Epithelial cell of esophagus (primary cell): ENCODE results near the gene KRTAP22-1.

Experiments used
- DNase-seq: peaks from one replicate; pipeline ENCODE4 v3.0.0; 2010; ENCODE audit warnings: low read depth
- H3K4me3 ChIP-seq: 2 replicates; pipeline ENCODE4 v1.5.1; 2011; ENCODE audit warnings: mild to moderate bottlenecking, low read length, control low read depth
- CTCF ChIP-seq: IDR thresholded peaks from 2 replicates; pipeline ENCODE4 v1.5.1; 2011; ENCODE audit warnings: low read depth, mild to moderate bottlenecking, low read length, control low read depth, inconsistent platforms; ENCODE audit not compliant: insufficient read depth; ENCODE audit errors: missing control alignments

The KRTAP22-1 gene

GRCh38 chr21:30598802-30599201 lies 2.1 kb upstream of the KRTAP22-1 start, which contains the start of gene KRTAP6-2:
Gene KRTAP6-2 (minus strand): TSS chr21:30598902. CDS start chr21:30598874, 28 bp downstream.
- no peak for TF ChIP-seq CTCF
- H3K4me3 ChIP-seq = no peak within 1 kb of the TSS
- no peak for DNase-seq

GRCh38 chr21:30605968-30606367 lies 5.1 kb downstream of the KRTAP22-1 start:
- DNase-seq = no peak
- H3K4me3 ChIP-seq = no peak overlapping the region
- TF ChIP-seq CTCF = no peak

- no peak overlapping the region for H3K4me3 ChIP-seq
- DNase-seq = no peak
- TF ChIP-seq CTCF = no peak
Measured at GRCh38 chr21:30612132-30612531, 11.2 kb downstream of the KRTAP22-1 start.

- H3K4me3 ChIP-seq = no peak within 1 kb of the TSS
- no peak for TF ChIP-seq CTCF
- no peak for DNase-seq
Measured at GRCh38 chr21:30613836-30614235, 12.9 kb downstream of the KRTAP22-1 start, which contains the start of gene KRTAP6-1. Gene KRTAP6-1 (minus strand): TSS chr21:30613930. CDS start chr21:30613904, 26 bp downstream.

GRCh38 chr21:30615199-30615598 lies 14.3 kb downstream of the KRTAP22-1 start:
- TF ChIP-seq CTCF = no peak
- H3K4me3 ChIP-seq = no peak overlapping the region
- DNase-seq = no peak

- DNase-seq = no peak
- TF ChIP-seq CTCF = no peak
- no peak within 1 kb of the TSS for H3K4me3 ChIP-seq
Measured at GRCh38 chr21:30616125-30616524, 15.2 kb downstream of the KRTAP22-1 start, which contains the start of gene KRTAP20-1. Gene KRTAP20-1 (plus strand): TSS chr21:30616425. CDS start chr21:30616455, 30 bp downstream.

- no peak for TF ChIP-seq CTCF
- DNase-seq = no peak
- H3K4me3 ChIP-seq = no peak overlapping the region
Measured at GRCh38 chr21:30620080-30620479, 19.2 kb downstream of the KRTAP22-1 start.
